ENCODE results near the gene SH3PXD2A.

- TF ChIP-seq CTCF (IDR thresholded peaks at IDR 0.05 in 4 of 5, conservative IDR thresholded peaks at IDR 0.05 in 1 of 5) (no peak), POLR2A (IDR thresholded peaks at IDR 0.05) (no peak)
Observed at GRCh38 chr10:103646304-103646703, 209.1 kb downstream of the SH3PXD2A start.

All from gastrocnemius medialis (tissue), 4 donors.